AG09319 (cell line): ENCODE data around the gene GSAP.
"Not testable (repeated sequence)": the region's sequence is repeated elsewhere in the genome, so short reads cannot be mapped to it uniquely, and the experiment has no call there.

Source experiments
- DNase-seq: peaks from one replicate; pipeline ENCODE4 v3.0.0-alpha.2; 2010; ENCODE audit warnings: low read depth; ENCODE audit errors: extremely low read depth
- TF ChIP-seq, protein P1 (sequence below): IDR thresholded peaks from 2 replicates; pipeline ENCODE4 v1.5.1; 2011; ENCODE audit warnings: low read depth, mild to moderate bottlenecking, inconsistent platforms, low read length, moderate library complexity

Gene GSAP

DNA sequence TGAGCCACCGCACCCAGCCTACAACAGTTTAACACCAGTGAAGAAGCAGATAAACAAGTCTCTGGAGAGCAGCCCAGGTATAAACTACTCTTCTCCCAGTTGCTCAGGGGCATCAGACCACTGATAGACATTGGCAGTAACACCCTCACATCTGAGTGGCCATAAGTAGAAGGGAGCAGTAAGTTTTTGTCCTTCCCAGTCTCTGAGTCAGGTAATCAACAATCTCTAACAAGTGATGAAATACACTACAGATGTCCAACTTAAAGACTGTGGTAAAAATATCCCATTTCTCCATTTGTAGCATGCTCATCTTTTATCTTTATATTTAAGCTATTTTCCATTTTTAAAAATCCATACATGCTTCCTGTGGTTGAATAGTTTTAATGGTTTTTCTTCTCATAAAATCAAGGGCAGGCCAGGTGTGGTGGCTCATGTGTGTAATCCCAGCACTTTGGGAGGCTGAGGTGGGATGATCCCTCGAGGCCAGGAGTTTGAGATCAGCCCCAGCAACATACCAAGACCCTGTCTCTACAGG, 78.6 kb downstream of the GSAP start:
- no peak for DNase-seq
- TF ChIP-seq, protein P1, sequence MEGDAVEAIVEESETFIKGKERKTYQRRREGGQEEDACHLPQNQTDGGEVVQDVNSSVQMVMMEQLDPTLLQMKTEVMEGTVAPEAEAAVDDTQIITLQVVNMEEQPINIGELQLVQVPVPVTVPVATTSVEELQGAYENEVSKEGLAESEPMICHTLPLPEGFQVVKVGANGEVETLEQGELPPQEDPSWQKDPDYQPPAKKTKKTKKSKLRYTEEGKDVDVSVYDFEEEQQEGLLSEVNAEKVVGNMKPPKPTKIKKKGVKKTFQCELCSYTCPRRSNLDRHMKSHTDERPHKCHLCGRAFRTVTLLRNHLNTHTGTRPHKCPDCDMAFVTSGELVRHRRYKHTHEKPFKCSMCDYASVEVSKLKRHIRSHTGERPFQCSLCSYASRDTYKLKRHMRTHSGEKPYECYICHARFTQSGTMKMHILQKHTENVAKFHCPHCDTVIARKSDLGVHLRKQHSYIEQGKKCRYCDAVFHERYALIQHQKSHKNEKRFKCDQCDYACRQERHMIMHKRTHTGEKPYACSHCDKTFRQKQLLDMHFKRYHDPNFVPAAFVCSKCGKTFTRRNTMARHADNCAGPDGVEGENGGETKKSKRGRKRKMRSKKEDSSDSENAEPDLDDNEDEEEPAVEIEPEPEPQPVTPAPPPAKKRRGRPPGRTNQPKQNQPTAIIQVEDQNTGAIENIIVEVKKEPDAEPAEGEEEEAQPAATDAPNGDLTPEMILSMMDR = no peak

DNA sequence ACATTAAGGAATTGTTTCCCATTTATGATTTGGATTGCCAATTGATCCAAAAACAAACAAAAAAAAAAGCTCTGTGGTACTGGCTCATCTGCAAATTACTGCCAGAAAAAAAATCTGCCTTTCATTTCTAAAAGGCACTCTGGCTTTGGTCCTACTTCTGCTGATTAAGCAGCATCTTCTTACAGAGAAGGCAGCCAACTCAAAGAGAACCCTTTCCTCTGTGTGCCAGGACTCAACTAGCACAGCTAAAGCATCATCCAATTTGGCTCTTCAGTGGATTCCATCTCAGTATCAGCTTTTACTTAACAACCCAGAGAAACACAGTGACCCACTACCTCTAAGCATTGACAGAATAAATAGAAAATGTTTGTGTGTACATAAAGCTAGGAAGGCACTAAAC, 80.6 kb downstream of the GSAP start:
- DNase-seq = peak; percentile 56
- TF ChIP-seq, protein P1 = no peak

DNA sequence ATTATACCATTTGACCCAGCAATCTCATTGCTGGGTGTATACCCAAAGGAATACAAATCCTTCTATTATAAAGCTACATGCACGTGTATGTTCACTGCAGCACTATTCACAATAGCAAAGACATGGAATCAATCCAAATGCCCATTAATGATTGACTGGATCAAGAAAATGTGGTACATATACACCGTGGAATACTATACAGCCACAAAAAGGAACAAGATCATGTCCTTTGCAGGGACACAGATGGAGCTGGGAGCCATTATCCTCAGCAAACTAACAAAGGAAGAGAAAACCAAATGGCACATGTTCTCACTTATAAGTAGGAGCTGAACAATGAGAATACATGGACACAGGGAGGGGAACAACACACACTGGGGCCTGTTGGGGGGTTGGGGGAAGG, 82.1 kb downstream of the GSAP start:
- not testable (repeated sequence) for DNase-seq

DNA sequence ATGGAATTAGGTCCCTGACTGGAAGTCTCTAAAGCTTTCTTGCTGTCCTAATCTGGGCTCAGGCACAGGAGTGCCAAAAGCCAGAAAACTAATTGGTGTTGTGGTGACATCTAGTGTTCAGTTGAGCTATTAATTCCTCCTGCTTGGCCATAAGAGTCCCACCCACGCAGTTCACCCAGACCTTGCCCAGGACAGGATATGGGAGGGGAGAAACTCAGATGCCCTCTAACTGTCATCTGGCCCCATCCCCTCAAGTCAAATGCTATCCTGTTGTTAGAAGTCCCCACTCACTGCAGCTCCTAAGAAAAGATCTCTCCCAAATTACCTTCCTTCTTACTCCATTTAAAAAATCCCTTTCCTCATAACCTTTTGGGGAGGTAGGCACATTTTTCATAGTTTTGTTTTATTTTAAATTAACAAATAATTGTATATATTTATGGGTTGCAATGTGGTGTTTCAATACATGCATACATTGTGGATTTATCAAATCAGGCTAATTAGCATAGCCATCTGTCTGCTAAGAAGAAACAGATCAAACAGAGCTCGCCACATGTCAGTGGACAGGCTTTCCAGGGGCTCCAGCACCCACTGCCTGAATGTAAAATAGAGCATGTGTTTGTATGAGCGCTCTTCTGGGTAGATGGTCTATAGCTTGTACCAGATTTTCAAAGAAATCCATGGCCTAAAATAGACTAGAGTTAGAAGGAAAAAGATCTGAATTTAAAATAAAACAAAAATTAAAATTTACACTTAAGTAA, 84.0 kb downstream of the GSAP start:
- peak; percentile 60 for DNase-seq

DNA sequence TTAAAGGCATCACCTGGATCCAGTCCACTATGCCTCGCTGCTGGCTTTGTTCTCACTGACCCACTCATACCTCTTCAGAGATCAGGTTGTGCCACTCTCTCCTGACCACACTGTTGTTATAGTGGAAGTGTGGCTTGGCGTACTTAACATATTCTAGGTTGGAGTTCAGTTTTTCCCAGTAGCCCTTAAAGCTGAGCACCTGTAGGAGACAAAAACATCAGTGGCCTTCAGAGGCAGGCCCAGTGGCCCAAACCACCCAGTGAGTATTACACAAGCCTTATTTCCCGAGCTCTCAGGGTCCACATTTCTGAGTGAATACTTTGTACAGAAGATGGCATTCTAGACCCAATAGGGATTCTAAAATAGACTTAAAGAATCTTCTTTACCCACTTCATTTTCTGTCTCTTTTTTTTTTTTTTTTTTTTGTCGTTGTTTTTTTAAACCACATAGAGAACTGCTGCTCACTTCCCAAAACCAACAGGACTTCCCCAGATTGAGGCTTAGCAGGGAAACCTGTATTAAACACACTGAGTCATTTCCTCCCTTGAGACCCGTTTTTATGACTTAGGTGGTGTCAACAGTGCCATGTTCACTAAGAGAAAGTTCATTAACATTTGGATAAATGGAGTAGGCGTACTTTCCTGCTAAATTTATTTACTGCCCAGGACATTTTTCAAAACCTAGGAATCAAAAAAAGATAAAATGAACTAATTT, 85.8 kb downstream of the GSAP start:
- no peak for DNase-seq
- TF ChIP-seq, protein P1 = no peak

More for the DNA sequence above, 84.0 kb downstream of the GSAP start:
- TF ChIP-seq, protein P1 = peak; percentile 58

DNA sequence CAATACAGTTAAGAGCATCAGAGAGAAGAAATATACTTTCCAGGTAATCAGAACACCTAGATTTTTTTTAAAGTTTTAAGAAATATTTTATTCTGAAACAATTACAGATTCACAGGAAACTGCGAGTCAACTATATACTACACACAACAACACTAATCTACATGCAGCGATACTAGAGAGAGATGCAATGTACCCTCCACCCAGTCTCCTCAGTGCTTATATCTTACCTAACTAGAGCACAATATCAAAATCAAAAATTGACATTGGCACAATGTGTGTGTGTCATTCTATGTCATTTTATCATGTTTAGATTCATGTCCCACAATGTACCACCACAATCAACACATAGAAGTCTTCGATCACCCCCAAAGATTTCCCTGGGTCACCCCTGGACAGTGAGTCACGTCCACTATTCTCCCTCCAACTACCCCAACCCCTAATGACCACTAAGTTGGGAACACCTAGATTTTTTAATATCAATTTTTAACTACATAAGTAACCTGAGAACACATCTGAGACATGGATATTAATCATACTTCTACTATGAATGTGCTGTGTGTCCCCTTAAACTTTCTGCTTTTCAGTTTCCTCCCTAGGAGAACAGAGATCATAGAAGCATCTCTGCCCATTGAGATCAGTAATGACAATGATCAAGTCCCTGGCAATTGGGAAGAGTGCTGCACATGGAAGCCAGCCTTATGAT, 86.5 kb downstream of the GSAP start:
- TF ChIP-seq, protein P1 = no peak
- DNase-seq = no peak

DNA sequence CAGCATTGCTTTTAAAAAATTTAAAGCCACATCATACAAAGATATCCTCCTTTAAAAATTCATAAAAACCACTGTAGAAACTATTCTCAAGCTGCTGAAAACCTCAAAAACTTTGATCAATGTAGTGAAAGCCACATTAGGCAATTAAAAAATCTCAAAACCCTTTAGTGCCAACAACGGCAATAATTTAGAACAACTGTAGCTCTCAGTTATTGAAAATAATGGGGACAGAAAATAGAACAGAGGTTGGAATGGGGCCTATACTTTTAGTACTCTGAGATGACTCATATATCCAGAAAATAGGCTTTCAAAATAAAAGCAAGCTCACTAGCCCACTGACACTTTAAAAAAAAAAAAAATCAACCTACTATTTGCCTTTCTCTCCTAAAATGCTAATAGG, 87.5 kb downstream of the GSAP start:
- TF ChIP-seq, protein P1 = no peak
- no peak for DNase-seq
